Measurements from ENCODE around the gene TNFRSF8. TPM values are rescaled to one million over a fixed set of nuclear protein-coding genes. Genes with fewer than 3 reads are reported as not detected.

Gene TNFRSF8
- total and polyA plus RNA-seq, 2 experiments from 2014 or later = not detected

GRCh38 chr1:12138196-12139168, 75.4 kb downstream of the TNFRSF8 start:
- Histone ChIP-seq H3K4me2 (no peak overlapping the region), H3K79me2 (no peaks in the 10 kb centered on the region), H3K27me3 (no peaks in the 10 kb centered on the region), H3K9me2 (replicated peaks; ENCODE audit: insufficient read depth) (no peaks in the 10 kb centered on the region), H2AFZ (no peak overlapping the region), H3K36me3 (replicated peaks; ENCODE audit: insufficient read depth, low read depth) (no peaks in the 10 kb centered on the region), H3K9me3 (ENCODE audit: low read depth) (no peaks in the 10 kb centered on the region), H3K4me1 (ENCODE audit: insufficient read depth) (peaks cover 6% of the 10 kb centered on the region), H3K4me3 (no peak overlapping the region), H3K27ac (no peak overlapping the region), H4K20me1 (ENCODE audit: insufficient read depth, poor library complexity, severe bottlenecking) (no peaks in the 10 kb centered on the region)
- TF ChIP-seq EZH2phosphoT487 (IDR thresholded peaks at IDR 0.05; ENCODE audit: low read depth, severe bottlenecking, unreplicated experiment) = no peak
- TF ChIP-seq EZH2 (IDR thresholded peaks at IDR 0.05; ENCODE audit: borderline replicate concordance) = no peak
- TF ChIP-seq CTCF (IDR thresholded peaks at IDR 0.05; ENCODE audit: poor library complexity) = no peak
- no peak for DNase-seq (ENCODE audit: low spot score)
- WGBS (ENCODE audit: low lambda C conversion rate, missing lambda C conversion rate) = 81% methylated on average over 31 of the region's 31 CpGs

- no peak for DNase-seq (ENCODE audit: low spot score)
- Histone ChIP-seq H3K27ac (no peak overlapping the region), H3K4me3 (no peak overlapping the region), H3K4me2 (no peak overlapping the region), H4K20me1 (ENCODE audit: insufficient read depth, poor library complexity, severe bottlenecking) (no peaks in the 10 kb centered on the region), H2AFZ (no peak overlapping the region), H3K9me2 (replicated peaks; ENCODE audit: insufficient read depth) (no peaks in the 10 kb centered on the region), H3K79me2 (no peaks in the 10 kb centered on the region), H3K27me3 (no peaks in the 10 kb centered on the region), H3K9me3 (ENCODE audit: low read depth) (no peaks in the 10 kb centered on the region), H3K4me1 (ENCODE audit: insufficient read depth) (peaks cover 16% of the 10 kb centered on the region), H3K36me3 (replicated peaks; ENCODE audit: insufficient read depth, low read depth) (no peaks in the 10 kb centered on the region)
- WGBS (ENCODE audit: low lambda C conversion rate, missing lambda C conversion rate) = 94% methylated on average over 3 of the region's 4 CpGs
- no peak for TF ChIP-seq EZH2phosphoT487 (IDR thresholded peaks at IDR 0.05; ENCODE audit: low read depth, severe bottlenecking, unreplicated experiment)
- TF ChIP-seq CTCF (IDR thresholded peaks at IDR 0.05; ENCODE audit: poor library complexity) = no peak
- no peak for TF ChIP-seq EZH2 (IDR thresholded peaks at IDR 0.05; ENCODE audit: borderline replicate concordance)
These were observed 76.9 kb downstream of the TNFRSF8 start for GRCh38 chr1:12140016-12140415.

- Histone ChIP-seq H3K4me2 (no peak overlapping the region), H3K4me1 (ENCODE audit: insufficient read depth) (peaks cover 16% of the 10 kb centered on the region), H3K36me3 (replicated peaks; ENCODE audit: insufficient read depth, low read depth) (no peaks in the 10 kb centered on the region), H3K9me3 (ENCODE audit: low read depth) (no peaks in the 10 kb centered on the region), H3K9me2 (replicated peaks; ENCODE audit: insufficient read depth) (no peaks in the 10 kb centered on the region), H4K20me1 (ENCODE audit: insufficient read depth, poor library complexity, severe bottlenecking) (no peaks in the 10 kb centered on the region), H3K79me2 (no peaks in the 10 kb centered on the region), H3K4me3 (no peak overlapping the region), H3K27me3 (no peaks in the 10 kb centered on the region), H2AFZ (no peak overlapping the region), H3K27ac (no peak overlapping the region)
- DNase-seq (ENCODE audit: low spot score) = no peak
- WGBS (ENCODE audit: low lambda C conversion rate, missing lambda C conversion rate) = 90% methylated on average over 11 of the region's 12 CpGs
- no peak for TF ChIP-seq EZH2phosphoT487 (IDR thresholded peaks at IDR 0.05; ENCODE audit: low read depth, severe bottlenecking, unreplicated experiment)
- TF ChIP-seq EZH2 (IDR thresholded peaks at IDR 0.05; ENCODE audit: borderline replicate concordance) = no peak
- no peak for TF ChIP-seq CTCF (IDR thresholded peaks at IDR 0.05; ENCODE audit: poor library complexity)
These were observed 77.5 kb downstream of the TNFRSF8 start for GRCh38 chr1:12140515-12141162.

Measured in hepatocyte (in vitro differentiated cells).